ENCODE results near the gene SEC62.

Gene SEC62, protein sequence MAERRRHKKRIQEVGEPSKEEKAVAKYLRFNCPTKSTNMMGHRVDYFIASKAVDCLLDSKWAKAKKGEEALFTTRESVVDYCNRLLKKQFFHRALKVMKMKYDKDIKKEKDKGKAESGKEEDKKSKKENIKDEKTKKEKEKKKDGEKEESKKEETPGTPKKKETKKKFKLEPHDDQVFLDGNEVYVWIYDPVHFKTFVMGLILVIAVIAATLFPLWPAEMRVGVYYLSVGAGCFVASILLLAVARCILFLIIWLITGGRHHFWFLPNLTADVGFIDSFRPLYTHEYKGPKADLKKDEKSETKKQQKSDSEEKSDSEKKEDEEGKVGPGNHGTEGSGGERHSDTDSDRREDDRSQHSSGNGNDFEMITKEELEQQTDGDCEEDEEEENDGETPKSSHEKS

DNA sequence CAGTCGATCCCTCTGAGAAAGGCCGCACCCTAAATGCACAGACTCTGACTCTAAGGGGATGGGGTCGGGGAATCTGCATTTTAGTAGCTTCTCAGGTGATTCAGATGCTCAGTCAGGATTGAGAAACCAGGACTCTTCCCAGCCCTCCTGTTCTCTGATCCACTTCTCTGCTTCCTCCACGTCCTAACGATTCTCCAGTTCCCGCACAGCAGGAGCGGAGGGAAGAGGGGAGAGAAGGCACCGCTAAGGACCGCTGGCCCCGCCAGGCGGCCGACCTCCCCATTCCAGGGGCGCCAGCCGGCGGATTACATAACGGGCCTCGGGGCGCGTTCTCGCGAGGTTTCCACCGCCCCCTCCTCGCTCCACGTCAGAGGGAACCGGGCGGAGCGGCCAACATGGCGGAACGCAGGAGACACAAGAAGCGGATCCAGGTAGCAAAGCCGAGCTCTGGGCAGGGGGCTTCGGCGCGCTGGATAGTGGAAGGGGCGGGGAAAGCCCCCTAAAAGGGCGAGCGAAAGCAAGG, at the start of gene SEC62:
SEC62 (plus strand) TSS at position 380 of the 523 bp plus-strand sequence; CDS start at position 396, 16 bp downstream.
- TF ChIP-seq CTCF (IDR thresholded peaks at IDR 0.05; ENCODE audit: low read depth, low read length) = peak; percentile 38
- peak within 1 kb of the TSS; percentile 85 to 89 for H3K4me3 ChIP-seq (replicated peaks in 1 of 2; ENCODE audit: low read depth in 2 of 2, low read length in 2 of 2)

GRCh38 chr3:169923189-169923588, 43.4 kb upstream of the SEC62 start:
- no peak overlapping the region for H3K4me3 ChIP-seq (replicated peaks in 1 of 2; ENCODE audit: low read depth in 2 of 2, low read length in 2 of 2)
- DNase-seq (ENCODE audit: low read depth in 2 of 2) = peak in 1 of 2 donors; percentile 74
- no peak for TF ChIP-seq CTCF (IDR thresholded peaks at IDR 0.05; ENCODE audit: low read depth, low read length)

More for the DNA sequence above, at the start of gene SEC62:
- DNase-seq (ENCODE audit: low read depth in 2 of 2) = peak; percentile 93 to 95

DNA sequence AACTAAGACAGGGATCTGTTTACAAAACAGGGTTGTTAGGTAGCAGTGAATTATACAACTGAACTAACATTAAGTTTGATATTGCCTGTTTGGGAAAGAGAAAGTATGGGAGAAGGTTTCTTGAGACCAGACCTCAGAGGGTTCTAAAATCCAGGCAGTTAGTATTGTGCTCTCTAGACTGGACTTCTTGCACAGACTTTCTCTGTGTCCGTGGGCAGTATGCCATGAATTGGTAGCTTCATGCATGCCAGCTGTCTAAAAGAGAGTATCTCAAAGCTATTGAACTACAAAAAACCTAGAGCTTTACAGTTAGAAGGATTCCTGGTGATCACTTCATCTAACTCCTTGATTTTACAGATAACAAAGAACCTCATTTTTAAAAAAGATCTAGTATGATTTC, 42.8 kb upstream of the SEC62 start:
- no peak for TF ChIP-seq CTCF (IDR thresholded peaks at IDR 0.05; ENCODE audit: low read depth, low read length)
- H3K4me3 ChIP-seq (replicated peaks in 1 of 2; ENCODE audit: low read depth in 2 of 2, low read length in 2 of 2) = no peak overlapping the region
- DNase-seq (ENCODE audit: low read depth in 2 of 2) = no peak

- TF ChIP-seq CTCF (IDR thresholded peaks at IDR 0.05; ENCODE audit: low read depth, low read length) = no peak
- no peak for DNase-seq (ENCODE audit: low read depth in 2 of 2)
- H3K4me3 ChIP-seq (replicated peaks in 1 of 2; ENCODE audit: low read depth in 2 of 2, low read length in 2 of 2) = no peak overlapping the region
Observed at GRCh38 chr3:169929830-169930519, 36.6 kb upstream of the SEC62 start.

DNA sequence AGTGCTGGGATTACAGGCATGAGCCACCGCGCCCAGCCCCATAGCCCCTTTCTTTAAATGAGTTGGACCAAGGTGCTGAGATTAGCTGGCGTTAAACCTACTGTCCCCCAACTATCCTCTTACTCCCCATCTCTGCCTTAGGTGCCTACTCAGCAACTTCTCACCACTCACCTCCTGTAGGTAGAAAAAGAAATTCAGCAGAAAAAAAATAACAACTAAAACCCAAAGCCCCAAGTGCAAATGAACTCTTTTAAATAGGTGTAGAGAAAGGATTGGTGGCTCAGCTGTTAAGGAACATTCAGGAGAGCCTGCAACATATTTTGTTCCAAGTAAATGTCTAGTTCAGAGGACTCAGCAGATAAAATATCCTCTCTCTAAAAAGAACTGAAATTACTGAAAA, 35.8 kb upstream of the SEC62 start:
- no peak overlapping the region for H3K4me3 ChIP-seq (replicated peaks in 1 of 2; ENCODE audit: low read depth in 2 of 2, low read length in 2 of 2)
- no peak for DNase-seq (ENCODE audit: low read depth in 2 of 2)
- no peak for TF ChIP-seq CTCF (IDR thresholded peaks at IDR 0.05; ENCODE audit: low read depth, low read length)

- no peak for DNase-seq (ENCODE audit: low read depth in 2 of 2)
- no peak for TF ChIP-seq CTCF (IDR thresholded peaks at IDR 0.05; ENCODE audit: low read depth, low read length)
- H3K4me3 ChIP-seq (replicated peaks in 1 of 2; ENCODE audit: low read depth in 2 of 2, low read length in 2 of 2) = no peak overlapping the region
Observed at GRCh38 chr3:169931747-169932520, 34.7 kb upstream of the SEC62 start.
